NOMO-1 treated with dmso at 0.1 percent for 144 hours (cell line): Measurements from ENCODE around the gene GCGR.

Experiments used
- DNase-seq: peaks from one replicate; lab custom pipeline; 2025; ENCODE audit not compliant: unreplicated experiment; lab: John Stamatoyannopoulos, UW

Gene GCGR

DNA sequence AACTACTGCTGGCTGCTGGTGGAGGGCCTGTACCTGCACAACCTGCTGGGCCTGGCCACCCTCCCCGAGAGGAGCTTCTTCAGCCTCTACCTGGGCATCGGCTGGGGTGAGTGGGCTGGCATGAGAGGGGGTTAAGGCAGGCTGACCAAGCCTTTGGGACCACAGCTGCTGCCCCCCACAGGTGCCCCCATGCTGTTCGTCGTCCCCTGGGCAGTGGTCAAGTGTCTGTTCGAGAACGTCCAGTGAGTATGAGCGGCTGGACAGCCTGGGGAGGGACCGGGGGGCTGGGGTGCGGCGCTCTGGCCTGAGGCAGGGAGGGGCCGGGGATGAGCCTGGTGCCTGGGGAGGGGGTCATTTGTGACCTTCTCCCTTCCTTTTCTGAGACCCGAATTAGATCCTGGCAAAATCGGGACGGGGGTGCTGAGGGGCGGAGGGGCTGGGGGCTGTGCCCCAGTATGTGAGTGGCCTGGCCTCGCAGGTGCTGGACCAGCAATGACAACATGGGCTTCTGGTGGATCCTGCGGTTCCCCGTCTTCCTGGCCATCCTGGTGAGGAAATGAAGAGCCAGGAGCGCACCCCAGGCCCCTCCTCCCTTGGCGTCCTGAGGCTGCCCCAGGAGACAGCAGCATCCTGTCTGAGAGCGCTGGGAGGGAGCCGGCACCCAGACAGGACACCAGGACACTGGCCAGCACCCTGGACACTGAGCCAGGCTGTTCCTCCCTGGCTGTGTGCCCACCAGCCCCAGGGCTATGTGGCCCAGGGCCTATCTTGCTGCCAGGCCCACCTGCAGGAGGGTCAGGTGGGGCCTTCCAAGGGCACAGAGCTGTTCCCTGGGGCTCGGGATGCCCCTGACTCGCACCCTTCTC, 8.0 kb downstream of the GCGR start:
- DNase-seq = no peak

DNA sequence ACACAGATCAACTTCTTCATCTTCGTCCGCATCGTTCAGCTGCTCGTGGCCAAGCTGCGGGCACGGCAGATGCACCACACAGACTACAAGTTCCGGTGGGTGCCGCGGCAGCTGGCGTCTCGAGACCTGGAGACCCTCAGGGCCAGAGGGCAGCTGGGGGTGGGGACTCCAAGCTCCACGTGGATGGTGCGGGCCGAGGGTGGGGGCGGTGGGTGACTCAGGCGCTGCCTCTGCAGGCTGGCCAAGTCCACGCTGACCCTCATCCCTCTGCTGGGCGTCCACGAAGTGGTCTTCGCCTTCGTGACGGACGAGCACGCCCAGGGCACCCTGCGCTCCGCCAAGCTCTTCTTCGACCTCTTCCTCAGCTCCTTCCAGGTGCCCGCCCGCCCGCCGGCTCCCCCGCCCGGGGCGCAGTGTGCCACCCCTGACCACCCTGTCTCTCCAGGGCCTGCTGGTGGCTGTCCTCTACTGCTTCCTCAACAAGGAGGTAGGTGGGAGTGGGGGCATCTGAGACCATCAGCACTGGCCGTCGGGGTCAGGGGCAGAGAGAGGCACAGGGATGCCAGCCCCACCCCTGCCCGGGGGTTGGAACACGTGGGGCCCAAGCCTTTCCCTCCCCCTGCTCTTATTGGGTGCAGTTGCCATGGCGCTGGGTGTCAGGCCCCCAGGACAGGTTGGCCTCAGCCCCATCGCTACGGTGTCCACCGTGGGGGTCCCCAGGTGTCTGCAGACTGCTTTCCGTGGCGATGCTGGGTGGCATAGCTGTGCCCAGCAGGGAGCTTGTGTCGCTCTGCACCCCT, 8.8 kb downstream of the GCGR start:
- no peak for DNase-seq

DNA sequence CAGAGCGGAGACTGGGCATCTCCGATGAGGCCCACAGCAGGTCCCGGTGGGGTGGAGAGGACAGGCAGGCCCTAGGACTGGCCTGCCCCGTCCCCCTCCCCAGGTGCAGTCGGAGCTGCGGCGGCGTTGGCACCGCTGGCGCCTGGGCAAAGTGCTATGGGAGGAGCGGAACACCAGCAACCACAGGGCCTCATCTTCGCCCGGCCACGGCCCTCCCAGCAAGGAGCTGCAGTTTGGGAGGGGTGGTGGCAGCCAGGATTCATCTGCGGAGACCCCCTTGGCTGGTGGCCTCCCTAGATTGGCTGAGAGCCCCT, 9.4 kb downstream of the GCGR start:
- no peak for DNase-seq

DNA sequence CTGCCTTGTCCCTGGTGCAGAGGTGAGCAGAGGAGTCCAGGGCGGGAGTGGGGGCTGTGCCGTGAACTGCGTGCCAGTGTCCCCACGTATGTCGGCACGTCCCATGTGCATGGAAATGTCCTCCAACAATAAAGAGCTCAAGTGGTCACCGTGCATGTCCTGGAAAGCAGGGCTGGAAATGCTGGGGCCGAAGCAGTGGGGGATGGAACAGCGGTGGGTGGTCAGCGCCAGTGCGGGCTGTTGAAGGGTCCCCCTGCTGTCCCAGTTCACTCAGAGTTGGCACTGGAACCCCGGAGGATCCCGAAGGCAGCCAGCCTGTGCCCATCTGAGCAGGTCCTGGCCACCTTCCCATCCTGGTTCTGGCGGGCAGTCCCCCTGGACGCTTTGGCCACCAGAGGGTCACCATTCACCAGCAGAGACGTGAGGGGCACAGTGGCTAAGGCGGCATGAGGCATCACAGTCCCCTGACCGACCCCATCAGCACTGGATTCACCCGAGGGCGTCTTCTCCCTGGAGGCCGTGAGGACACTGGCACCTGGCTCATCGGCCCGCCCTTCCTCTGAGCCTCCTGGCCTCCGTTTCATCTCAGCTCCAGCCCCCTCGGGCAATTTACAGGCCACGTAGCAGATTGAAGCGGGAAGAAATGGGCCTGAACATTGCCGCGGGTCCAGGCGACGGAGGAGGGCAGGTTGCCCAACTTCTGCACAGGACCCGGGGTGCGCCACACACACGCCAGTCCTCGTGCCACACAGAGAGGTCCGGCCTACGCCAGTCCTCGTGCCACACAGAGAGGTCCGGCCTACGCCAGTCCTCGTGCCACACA, 10.1 kb downstream of the GCGR start:
- no peak for DNase-seq

DNA sequence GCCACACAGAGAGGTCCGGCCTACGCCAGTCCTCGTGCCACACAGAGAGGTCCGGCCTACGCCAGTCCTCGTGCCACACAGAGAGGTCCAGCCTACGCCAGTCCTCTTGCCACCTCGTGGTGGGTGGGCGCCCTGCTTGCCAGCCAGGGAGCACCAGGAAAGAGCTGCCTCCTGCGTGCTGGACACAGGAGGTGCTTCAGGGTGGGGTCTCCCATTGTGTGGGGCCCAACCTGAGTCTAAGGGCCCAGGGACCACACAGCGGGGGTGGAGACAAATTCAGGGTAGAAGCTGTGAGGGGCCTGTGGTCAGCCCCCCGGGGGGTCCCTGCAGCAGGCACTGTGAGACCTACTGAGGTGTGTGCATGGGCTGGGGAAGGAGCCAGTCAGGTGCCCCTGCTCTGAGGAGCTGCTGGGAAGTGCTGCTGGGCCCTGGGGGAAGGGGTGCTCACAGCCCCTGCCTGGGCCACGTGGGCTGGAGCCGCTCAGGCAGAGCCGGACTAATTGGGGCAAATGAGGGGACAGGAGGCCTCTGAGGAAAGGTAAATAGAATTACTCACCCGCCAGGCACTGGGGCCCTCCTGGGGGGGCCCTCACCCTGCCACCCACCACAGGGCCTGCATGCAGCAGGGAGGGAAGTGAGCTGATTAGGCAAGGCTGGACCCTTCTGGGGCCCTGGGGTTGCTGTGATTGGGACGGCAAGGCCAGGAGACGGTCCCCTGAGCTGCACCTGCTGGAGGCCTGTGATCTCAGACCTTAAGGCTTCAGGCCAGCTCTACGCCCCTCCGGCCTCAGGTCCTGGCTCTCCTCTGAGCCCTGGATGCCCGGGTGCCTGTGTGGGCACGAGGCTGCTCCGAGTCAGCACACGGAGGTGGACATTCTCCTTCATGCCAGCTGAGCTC, 11.0 kb downstream of the GCGR start:
- no peak for DNase-seq

DNA sequence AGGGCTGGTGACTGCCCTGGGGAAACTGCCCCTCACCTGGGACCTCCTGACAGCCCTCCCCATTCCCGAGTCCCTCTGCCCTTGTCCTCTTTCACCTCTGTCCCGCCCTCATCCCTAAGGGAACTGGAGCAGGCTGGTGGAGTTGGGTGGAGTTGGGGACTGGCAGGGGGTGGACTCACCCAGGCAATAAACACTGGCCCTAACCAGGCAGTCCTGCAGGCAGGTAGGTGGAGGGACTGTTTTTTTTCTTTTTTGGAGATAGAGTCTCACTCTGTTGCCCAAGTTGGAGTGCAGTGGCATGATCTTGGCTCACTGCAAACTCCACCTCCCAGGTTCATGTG, 11.7 kb downstream of the GCGR start:
- no peak for DNase-seq

DNA sequence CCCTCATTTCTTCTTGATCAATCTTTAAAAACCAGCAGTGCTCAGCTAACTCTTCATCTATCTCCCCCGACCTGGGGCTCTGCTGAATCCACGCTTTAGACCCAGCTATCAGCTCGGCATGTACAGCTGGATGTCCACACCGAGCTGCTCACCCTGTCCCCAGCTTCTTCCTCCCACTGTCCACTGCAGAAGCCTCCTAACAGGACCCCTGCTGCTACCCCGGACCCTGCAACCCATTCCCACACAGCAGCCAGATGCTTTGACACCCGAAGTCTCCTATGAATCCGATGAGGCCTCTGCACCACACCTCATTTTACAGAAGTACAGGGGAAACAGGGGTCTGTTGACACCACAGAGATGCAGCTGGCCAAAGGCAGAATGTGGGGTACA, 13.8 kb downstream of the GCGR start:
- no peak for DNase-seq

DNA sequence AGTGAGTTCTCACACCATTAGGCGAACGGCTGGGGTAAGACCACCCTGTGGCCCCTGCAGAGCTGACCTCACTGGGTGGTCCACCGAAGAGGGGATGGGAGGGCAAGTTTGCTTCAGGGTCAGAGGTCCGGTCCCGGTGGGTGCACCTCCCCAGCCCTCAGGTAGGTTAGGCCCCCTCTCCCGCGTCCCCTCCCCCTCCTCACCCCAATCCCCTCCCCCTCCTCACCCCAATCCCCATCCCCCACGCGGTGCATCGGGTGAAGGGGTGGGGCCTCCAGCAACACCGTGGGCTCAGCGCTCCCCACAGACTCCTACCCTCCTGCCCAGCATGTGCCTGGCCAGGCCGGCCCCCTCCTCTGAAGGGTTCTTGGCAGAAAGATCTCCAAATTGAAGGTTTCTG, 15.8 kb downstream of the GCGR start:
- no peak for DNase-seq

DNA sequence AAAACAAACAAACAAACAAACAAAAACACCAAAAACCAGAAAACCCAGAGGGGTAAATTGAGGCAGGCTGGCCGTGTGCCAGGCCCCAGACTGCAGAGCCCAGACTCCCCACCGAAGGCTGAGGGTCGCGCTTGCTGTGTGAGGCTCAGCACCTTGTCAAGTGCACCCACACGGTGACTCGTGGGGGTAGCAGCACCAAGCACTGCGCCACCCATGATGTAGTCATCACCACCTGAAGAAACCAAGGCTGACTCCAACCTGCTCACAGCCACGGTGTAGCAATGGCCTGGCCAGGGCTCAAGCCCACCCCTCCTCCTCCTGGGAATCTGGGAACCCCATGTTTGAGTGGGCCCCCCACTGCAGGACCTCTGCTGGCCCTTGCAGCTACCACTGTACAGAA, 17.2 kb downstream of the GCGR start:
- DNase-seq = no peak

DNA sequence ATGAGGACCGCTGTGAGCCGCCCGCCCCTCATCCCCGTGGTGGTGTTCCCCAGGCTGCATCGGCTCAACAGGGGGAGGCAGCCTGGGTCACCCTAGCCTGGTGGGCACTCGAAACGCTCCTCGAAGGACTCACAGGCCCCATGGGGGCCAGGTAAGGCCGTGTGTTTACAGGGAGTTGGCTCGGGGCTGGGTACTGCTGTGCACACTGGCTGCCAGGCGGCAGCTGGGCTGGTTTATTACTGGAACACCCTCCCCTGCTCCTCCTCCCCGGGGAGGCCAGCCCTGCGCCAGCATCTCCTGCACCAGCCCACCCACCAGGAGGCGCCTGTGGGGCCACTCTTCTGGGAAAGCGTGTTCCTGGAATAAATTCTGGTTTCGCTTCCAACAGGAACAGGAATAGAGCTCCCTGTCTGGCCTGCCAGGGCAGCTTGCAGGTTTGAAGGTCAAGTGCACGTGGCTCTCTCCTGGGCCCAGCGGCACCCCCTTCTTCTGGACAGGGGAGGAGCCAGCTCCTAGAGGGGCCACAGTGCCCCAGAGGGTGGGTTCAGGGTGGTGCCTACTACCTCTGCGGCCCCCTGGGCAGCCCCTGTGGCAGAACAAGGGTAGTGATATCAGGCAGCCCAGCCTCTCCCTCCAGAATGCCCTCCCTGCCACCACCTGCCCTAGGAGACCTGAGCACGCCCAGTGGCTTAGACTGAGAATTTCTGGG, 17.8 kb downstream of the GCGR start:
- DNase-seq = no peak

DNA sequence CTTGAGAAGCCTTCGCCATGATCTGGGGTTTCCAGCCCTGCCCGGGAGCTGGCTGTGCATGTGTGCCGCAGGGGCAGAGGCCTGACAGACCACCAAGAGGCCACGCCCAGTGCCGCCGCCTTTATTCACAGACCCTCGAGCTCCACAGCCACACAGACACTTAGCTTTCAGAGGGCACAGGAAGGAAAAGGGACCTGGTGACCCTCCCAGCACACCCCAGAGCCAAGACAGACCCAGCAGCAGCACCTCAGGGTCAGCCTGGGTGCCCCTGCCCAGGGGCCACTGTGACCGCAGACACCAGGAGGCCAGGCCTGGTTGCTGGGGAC, 18.3 kb downstream of the GCGR start:
- no peak for DNase-seq

DNA sequence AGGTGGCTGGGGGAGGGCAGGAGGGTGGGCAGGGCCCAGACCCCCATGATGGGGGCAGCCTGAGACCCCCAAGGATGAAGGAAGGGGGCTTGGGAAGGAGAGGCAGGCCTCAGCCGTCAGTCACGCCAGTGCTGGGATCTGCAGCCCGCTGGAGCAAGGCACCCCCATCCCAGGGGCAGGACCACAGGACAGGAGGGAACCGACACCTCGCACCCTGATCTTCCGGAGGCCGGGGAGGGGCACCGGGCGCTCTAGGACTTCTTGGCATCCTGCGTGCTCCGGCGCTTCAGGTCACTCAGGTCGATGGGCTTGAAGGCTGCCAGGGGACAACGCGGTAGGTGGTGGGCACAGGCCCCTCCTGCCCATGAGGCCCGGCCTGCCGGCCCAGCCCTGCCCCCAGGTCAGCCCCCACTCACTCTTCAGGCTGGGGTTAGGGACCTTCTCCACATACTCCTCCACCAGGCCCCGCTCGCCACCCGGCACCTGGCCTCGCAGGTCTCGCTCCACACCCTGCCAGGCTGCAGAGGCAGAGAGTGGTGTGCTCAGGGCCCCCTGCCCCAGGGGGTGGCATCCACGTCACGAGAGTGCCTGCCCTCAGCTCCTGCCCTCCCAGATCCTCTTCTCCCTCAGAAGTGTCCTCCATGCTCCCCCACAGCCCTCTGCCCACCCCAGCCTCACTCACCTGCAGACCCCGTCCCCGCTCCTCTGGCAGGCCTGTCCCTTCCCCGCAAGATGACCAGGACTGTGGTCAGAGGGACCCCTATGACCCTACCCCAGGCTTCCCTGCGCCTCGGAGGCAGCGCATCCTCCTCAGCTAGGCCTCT, 19.3 kb downstream of the GCGR start:
- DNase-seq = no peak

DNA sequence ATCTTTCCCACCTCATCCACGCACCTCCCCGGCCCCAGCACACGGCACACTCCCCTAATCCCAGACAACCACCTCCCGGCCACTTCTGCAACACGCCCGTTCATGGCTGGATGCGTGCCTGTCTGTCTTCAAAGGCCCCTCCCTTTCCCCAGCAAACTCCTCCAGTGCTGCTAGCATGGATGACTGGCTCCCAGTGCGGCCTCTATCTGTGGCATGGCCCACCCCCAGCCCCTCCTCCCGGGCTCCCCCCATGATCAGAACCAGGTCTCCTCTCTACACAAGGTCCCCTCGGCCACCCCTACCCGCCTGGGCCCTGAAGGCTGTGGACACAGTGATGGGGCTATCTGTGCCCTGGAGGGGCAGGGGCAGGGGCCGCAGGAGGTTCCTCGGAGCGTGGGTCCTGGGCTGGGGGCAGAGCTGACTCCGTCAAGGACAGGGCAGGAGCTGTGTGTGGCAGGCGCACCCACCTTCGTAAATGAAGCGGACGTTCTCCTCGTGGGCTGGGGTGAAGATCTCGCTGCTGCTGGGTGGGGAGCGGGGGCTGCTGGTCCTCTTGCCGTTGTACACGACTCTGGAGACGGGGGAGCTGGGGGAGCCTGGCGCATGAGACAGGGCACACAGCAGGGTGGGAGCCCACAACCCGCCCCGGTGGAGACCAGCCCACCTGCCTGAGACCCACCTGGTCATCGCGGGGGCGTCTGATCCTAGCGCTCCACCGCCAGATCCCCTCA, 20.0 kb downstream of the GCGR start:
- DNase-seq = no peak

DNA sequence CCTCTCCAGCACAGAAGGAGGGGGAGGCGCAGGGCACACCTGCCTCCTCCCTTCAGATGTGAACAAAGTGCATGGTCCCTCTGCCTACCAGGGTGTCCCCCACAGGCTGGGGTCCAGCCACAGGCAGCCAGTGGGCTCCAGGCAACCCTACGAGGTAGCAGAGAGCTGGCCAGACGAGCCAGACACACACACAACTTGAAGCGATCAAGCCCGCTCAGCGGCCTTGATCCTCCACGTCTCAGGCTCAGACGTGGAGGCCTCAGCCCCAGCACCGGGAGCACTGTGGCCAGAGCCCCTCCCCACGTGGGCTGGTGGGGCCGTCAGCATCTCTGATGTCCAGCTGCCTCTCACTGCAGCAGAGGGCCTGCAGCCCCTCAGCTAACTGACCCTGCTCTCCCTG, 20.6 kb downstream of the GCGR start:
- DNase-seq = no peak

DNA sequence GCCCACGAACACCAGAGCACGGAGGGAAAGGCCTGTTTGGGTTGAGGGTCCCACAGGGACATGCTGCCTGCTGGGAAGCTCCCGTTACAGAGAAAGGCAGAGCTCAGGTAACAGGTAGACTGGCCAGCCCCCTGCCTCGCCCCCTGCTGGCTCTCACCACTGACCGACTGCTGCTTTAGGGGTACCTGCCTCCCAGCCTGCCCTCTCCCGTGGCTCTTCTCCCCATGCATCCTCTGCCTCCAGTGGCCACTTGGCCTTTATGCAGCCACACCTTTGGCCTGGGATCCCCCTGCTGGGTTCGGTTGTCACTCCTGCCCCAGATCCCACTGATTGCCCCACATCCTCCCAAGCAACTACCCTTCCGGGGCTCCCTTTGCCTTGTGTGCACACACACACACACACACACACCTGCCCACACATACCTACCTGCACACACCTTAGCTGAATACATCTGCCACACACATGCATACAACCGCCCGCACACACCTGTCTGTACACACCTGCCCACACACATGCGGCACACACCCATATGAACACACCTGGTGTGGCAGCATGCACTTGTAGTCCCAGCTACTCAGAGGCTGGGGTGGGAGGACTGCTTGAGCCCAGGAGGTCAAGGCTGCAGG, 22.0 kb downstream of the GCGR start:
- DNase-seq = no peak

DNA sequence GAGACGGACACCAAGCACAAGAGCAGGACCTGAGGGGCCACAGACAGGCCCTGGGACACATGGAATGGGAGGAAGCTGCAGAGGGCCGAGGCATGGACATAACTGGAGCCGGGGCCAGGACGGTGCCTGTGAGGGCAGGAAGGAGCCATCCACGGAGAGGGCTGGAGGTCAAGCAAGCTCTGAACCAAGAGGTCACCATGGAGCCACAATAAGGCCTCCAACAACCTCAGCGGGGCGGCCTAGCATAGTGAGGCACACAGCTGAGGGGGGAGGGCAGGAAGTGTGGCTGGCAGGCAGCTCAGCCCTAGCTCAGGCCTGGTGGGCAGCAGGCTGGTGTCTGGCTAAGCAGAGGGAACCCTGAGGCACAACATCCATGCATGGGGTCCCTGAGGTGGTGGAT, 24.7 kb downstream of the GCGR start:
- DNase-seq = no peak

DNA sequence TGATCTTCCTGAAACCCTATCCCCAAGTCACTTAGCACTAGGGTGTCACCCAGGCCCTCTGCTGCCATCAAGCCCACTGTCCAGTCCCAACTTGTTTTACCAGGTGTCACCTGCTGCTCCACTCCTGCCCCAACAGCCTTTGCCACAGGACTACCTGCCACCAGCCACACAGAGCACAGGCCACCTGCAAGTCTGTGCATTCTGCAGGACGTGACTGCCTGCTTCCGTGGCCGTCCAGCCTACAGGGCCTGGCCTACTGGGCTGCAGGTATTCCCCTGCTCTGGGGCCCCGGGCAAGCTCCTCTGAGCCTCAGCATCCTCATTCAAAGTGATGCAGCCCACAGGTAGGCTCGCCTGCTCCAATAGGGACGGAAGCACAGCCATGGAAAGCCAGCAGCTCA, 25.9 kb downstream of the GCGR start:
- no peak for DNase-seq

DNA sequence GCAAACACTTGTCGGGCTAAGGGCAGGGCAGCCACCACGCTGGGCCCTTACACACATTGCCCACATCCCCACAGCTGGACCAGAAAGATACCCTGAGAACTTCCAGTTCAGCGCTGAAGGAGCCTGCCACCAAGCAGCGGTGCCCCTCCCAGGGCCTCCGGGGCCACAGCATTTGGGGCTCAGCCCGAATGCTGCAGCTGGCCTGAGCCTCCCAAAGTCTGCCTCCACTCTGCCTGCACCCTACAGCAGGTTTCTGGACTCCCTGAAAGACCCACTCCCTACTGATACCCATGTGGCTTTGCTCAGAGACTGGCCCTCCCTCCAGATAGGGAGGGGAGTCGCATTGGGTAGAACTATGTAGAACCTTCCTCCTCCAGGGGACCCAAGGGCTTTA, 27.6 kb downstream of the GCGR start:
- no peak for DNase-seq
